ENCODE results near the gene CAVIN2.
"Not testable (repeated sequence)": the region's sequence is repeated elsewhere in the genome, so short reads cannot be mapped to it uniquely, and the experiment has no call there.

The CAVIN2 gene

DNA sequence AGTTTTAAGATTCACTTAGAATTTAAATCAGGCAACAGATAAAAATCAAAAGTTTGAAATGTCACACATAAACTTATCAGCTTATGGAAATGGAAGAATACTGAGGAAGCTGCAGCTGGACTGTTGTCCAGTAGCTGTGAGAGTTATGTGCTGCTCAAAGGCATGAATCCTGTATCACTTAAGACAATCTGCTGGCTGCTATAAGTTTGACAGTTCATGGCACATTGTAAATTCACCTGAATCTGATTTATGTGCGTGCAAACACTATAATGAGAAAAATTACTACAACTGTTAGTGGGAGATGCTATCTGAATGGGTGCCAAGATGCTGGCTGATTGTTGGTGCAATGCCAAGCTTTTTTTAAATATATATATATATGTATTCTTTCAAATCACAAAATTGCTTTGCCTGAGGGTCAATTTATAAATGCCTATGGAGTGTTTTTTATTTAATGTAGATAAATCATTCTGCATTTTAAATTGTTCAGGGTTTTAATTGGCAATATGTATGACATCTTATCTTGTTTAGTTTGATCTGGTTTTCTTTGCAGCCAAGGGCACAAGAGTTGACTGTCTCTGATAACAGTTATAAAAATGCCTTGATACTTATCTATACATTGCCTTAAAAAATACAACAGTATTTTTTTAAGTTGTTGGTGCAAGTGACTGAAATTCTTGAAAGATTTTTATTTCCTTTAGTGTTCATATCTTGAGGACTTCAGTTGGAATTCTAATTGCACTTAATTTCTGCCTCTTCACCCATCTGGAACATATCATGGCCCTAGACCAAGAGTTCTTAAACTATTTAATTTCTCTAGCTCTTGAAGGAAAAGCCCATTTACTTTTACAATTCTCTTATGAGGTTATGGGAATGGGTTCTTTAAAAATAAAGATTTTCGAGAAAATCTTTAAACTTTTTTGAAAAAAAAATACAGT is 48.7 kb downstream of the CAVIN2 start:
- no peak for DNase-seq

DNA sequence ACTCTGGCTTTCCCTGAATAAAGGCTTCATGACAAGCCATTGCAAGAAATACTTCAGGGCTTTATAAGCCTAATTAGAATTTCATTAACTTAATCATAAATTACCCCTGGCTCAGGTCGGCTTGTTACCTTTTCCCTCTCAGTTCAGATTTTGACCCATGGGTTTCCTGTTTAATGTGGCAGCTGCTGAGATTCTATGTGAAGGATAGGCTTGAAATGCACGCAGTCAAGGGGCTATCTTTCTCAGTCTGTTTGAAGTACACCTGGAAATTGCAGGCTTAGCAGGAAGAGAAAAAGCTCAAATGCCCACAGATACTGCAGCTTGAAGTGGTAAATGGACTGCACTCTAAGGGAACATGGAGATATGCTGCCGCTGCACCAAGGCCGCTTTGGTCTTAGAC is 49.4 kb downstream of the CAVIN2 start:
- no peak for DNase-seq

DNA sequence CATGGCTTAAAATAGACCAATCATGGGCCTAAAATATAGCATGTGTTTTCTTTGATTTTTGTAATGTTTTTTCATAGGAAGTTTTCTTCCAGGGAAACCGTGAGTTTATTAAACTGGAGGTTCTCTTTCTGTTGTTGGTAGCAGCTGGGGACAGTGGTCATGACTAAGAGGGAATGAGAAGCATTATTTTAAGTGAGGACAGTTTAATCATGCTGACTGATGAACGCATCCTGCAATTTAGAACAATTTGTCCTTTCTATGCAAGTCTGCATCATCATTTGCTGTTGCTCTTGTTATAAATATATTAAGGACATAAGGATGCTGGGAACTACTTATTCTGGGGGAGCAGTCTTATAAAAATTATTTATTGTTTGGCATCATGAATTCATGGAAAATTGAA is 51.2 kb downstream of the CAVIN2 start:
- DNase-seq, result no peak

DNA sequence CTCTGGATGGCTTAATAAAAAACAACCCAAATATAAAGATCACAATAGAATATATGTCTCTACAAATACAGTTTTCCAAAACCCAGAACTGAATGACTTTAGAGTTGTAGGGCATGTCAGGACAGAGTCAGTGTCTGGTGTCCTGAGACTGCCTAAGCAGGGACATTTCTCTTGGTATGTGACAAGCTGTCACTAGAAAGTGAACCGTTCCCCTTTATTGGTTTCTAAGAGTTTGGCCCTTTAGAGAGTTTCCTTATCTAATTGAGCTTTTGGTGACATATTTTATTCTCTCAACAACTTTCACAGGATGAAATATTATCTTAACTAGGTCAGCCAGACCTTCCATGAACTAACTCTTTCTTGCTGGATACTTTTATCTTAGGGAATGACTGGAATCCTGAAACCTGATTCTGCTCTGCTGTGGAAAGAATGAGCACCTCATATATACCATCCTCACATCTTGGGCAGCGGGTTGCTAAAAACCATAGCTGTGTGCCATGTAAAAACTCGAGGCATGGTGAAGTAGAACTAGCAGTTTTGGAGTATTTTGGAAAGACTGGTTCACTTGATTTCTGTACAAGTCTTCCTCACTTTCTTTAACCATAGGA is 54.8 kb downstream of the CAVIN2 start:
- DNase-seq, result no peak

DNA sequence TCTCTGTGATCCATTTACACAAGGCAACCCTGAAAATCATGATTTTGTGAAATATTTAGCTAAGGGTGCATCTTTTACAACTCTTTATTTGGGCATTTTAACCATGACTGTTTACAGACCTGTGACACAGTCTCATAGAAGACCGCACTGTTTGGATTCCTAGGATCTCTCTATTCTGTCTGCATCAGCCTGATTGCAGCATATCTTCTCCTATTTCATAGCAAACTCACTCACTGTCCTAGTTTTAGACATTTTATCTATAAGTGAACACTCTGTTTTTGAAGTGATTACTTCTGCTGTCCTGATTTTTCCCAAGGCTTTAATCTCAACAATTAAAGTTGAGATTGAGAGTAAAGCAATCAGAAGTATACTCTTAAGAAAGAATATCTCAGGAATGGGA is 56.2 kb downstream of the CAVIN2 start:
- DNase-seq, result no peak

DNA sequence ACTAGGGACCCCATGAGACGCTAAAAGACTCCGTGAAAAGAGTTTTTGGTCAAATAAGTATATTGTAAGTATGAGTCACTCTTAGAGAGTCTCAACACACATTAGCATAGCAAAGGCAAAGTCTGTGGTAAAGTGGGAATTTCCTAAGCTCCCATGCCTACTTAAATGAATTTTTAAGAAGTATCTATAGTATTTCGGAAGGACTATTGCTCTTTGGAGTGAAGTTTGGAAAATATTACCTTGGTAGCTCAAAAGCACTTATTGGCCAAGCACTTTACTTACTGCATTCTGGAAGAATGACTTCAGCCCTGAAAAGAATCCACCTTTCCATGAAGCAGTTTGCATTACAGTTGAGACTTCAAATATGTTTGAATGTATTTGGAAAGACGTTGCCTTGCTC is 57.1 kb downstream of the CAVIN2 start:
- no peak for DNase-seq

DNA sequence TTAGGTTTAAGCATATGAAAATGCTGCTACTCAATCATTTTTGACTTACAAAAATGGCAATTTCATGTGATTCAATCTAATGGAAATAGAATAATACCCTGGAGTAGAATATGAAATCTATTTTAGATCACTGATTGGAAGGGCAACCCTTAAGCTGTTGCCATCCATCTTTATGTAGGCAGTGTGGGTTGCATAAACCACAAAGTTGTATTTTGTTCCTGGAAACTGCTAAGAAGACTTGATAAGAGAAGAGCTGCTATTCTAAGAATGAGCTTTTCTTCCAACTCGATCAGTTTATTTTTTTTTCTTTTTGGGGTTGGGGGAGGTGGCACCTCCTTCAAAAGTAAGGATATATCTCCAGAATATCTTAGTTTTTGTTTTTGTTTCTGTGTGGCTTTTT is 60.2 kb downstream of the CAVIN2 start:
- no peak for DNase-seq

DNA sequence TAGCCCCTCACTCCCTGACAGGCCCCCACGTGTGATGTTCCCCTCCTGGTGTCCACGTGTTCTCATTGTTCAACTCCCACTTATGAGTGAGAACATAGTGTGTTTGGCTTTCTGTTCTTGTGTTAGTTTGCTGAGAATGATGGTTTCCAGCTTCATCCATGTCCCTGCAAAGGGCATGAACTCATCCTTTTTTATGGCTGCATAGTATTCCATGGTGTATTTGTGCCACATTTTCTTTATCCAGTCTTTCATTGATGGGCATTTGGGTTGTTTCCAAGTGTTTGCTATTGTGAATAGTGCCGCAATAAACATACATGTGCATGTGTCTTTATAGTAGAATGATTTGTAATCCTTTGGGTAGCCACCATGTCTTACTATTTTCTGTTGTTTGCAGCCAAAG is 61.2 kb downstream of the CAVIN2 start:
- not testable (repeated sequence) for DNase-seq

Measured in CD4-positive, alpha-beta T cell treated with Interleukin-6 for 4 hours (primary cell).